Measurements from ENCODE around the gene FCRL2. TPM values are rescaled to one million over a fixed set of nuclear protein-coding genes. Genes with fewer than 3 reads are reported as not detected.

The FCRL2 gene
- total and polyA plus RNA-seq, 9 donors, result 0.11 to 0.12 TPM; not detected in 7

GRCh38 chr1:157781048-157781447, 4.1 kb upstream of the FCRL2 start:
- WGBS, 3 donors, result 15 to 57% (median 24%) methylated on average over 2 of the region's 2 CpGs
- intact Hi-C loops (cut with DNase I), result no loop called here
- DNase-seq, result no peak
- H3K27ac ChIP-seq, result no peak overlapping the region
- no peaks in the 10 kb centered on the region for H3K4me1 ChIP-seq (ENCODE audit: insufficient read depth)
- no peaks in the 10 kb centered on the region for H3K36me3 ChIP-seq
- H3K4me3 ChIP-seq, result no peak overlapping the region
- no peaks in the 10 kb centered on the region for H3K9me3 ChIP-seq
- TF ChIP-seq CTCF (IDR thresholded peaks at IDR 0.05) (no peak), POLR2A (IDR thresholded peaks at IDR 0.05) (no peak)
- no peaks in the 10 kb centered on the region for H3K27me3 ChIP-seq

GRCh38 chr1:157775101-157775870, 1.6 kb downstream of the FCRL2 start:
- WGBS, 3 donors, result 38 to 63% (median 54%) methylated on average over 4 of the region's 4 CpGs
- intact Hi-C loops (cut with DNase I), result no loop called here
- no peak overlapping the region for H3K27ac ChIP-seq
- H3K4me3 ChIP-seq, result no peak overlapping the region
- no peaks in the 10 kb centered on the region for H3K9me3 ChIP-seq
- TF ChIP-seq CTCF (IDR thresholded peaks at IDR 0.05), result no peak
- no peak for TF ChIP-seq POLR2A (IDR thresholded peaks at IDR 0.05)
- no peak for TF ChIP-seq EP300 (IDR thresholded peaks at IDR 0.05)
- H3K36me3 ChIP-seq, result no peaks in the 10 kb centered on the region
- H3K27me3 ChIP-seq, result no peaks in the 10 kb centered on the region
- H3K4me1 ChIP-seq (ENCODE audit: insufficient read depth), result no peaks in the 10 kb centered on the region
- DNase-seq, result no peak

GRCh38 chr1:157774412-157774811, 2.5 kb downstream of the FCRL2 start:
- Histone ChIP-seq H3K27ac (no peak overlapping the region), H3K9me3 (no peaks in the 10 kb centered on the region), H3K4me1 (ENCODE audit: insufficient read depth) (no peaks in the 10 kb centered on the region), H3K27me3 (no peaks in the 10 kb centered on the region), H3K36me3 (no peaks in the 10 kb centered on the region), H3K4me3 (no peak overlapping the region)
- intact Hi-C loops (cut with DNase I), result no loop called here
- TF ChIP-seq EP300 (IDR thresholded peaks at IDR 0.05), result no peak
- TF ChIP-seq CTCF (IDR thresholded peaks at IDR 0.05), result no peak
- no peak for TF ChIP-seq POLR2A (IDR thresholded peaks at IDR 0.05)
- 66 to 83% (median 72%) methylated on average over 2 of the region's 2 CpGs for WGBS, 3 donors
- no peak for DNase-seq

- H3K9me3 ChIP-seq, result no peaks in the 10 kb centered on the region
- no peak for DNase-seq
- no peak for TF ChIP-seq POLR2A (IDR thresholded peaks at IDR 0.05)
- TF ChIP-seq EP300 (IDR thresholded peaks at IDR 0.05), result no peak
- no peak for TF ChIP-seq CTCF (IDR thresholded peaks at IDR 0.05)
- intact Hi-C loops (cut with DNase I), result no loop called here
- 18 to 39% (median 19%) methylated on average over 1 of the region's 1 CpG for WGBS, 3 donors
- no peak overlapping the region for H3K27ac ChIP-seq
- H3K4me1 ChIP-seq (ENCODE audit: insufficient read depth), result no peaks in the 10 kb centered on the region
- no peaks in the 10 kb centered on the region for H3K27me3 ChIP-seq
- H3K36me3 ChIP-seq, result no peaks in the 10 kb centered on the region
- H3K4me3 ChIP-seq, result no peak overlapping the region
Observed at GRCh38 chr1:157773493-157774350, 3.2 kb downstream of the FCRL2 start.
